Endothelial cell of umbilical vein (primary cell): Measurements from ENCODE around the gene CARMIL1. TPM values are rescaled to one million over a fixed set of nuclear protein-coding genes. Genes with fewer than 3 reads are reported as not detected.

Experiments used
- BruUV-seq: library from RNA; stranded (reverse); fragments of 400-500 nt; replicated peaks from 2 replicates; lab custom pipeline; 2021; lab: Mats Ljungman, UMichigan
- CTCF ChIA-PET: fragments of 300-600, 350-600 bp; sonication (Branson Sonifier 250); formaldehyde crosslinking; loops from one replicate; lab custom pipeline; 2021; ENCODE audit warnings: antibody characterized with exemption, inconsistent platforms; lab: Charles Lee
- POLR2A ChIA-PET: fragments of 300-600, 350-600 bp; sonication (Branson Sonifier 250); formaldehyde crosslinking; loops from one replicate; lab custom pipeline; 2021; ENCODE audit warnings: antibody characterized with exemption, inconsistent platforms; lab: Charles Lee
- DNase-seq: peaks from one replicate; pipeline ENCODE4 v3.0.0-alpha.2; 2011; ENCODE audit warnings: low read depth, low spot score
- FAIRE-seq: peaks from 2 replicates; lab custom pipeline; 2011; peaks lifted over from hg19 to GRCh38; lab: Jason Lieb, UNC
- H2AFZ ChIP-seq: 2 replicates; pipeline ENCODE4 v1.6.0; 2012; ENCODE audit warnings: low read depth, low read length, control low read depth, inconsistent platforms
- H3K27ac ChIP-seq: 2 replicates; pipeline ENCODE4 v1.5.1; 2011; ENCODE audit warnings: low read depth, mild to moderate bottlenecking, control low read depth, low read length, moderate library complexity; ENCODE audit not compliant: insufficient read depth
- H3K27me3 ChIP-seq, 2 experiments: 2 replicates each; pipeline versions ENCODE4 v1.6.0 to v1.6.1; 2011; ENCODE audit warnings: low read length in 2 of 2, mixed read lengths in 1 of 2; ENCODE audit not compliant: control insufficient read depth in 2 of 2, insufficient read depth in 2 of 2
- H3K36me3 ChIP-seq, 2 experiments: 2 replicates in 1 of 2; 3 replicates in 1 of 2; pipeline ENCODE4 v1.5.1; 2011; ENCODE audit warnings: low read length in 2 of 2, mild to moderate bottlenecking in 1 of 2, moderate library complexity in 1 of 2; ENCODE audit not compliant: control insufficient read depth in 2 of 2, insufficient read depth in 2 of 2; ENCODE audit errors: extremely low read depth in 1 of 2
- H3K4me1 ChIP-seq: 3 replicates; pipeline ENCODE4 v1.5.1; 2011; ENCODE audit warnings: mild to moderate bottlenecking, low read length; ENCODE audit not compliant: control insufficient read depth, insufficient read depth; ENCODE audit errors: extremely low read depth
- H3K4me2 ChIP-seq: 2 replicates; pipeline ENCODE4 v1.6.1; 2011; ENCODE audit warnings: low read length, control low read depth, mixed read lengths; ENCODE audit not compliant: insufficient read depth
- H3K4me3 ChIP-seq, 3 experiments: fragments of 200-600 bp in 1 of 3; sonication (generic), shearing (Covaris generic) in 1 of 3; replicated peaks in 1 of 3; 2 replicates each; pipeline ENCODE4 v1.5.1; 2011 to 2016; ENCODE audit warnings: control low read depth in 3 of 3, low read length in 3 of 3, mild to moderate bottlenecking in 2 of 3, inconsistent platforms in 1 of 3, low read depth in 1 of 3, moderate library complexity in 1 of 3; ENCODE audit not compliant: insufficient read depth in 1 of 3
- H3K79me2 ChIP-seq: 2 replicates; pipeline ENCODE4 v1.6.0; 2012; ENCODE audit warnings: low read length, inconsistent platforms; ENCODE audit not compliant: control insufficient read depth, insufficient read depth
- H3K9ac ChIP-seq: replicated peaks from 2 replicates; pipeline ENCODE3; 2011; ENCODE audit warnings: low read length, control low read depth; ENCODE audit not compliant: insufficient read depth; ENCODE audit errors: extremely low read depth
- H3K9me1 ChIP-seq: replicated peaks from 3 replicates; pipeline ENCODE4 v1.6.0; 2011; ENCODE audit warnings: mild to moderate bottlenecking, low read length; ENCODE audit not compliant: control insufficient read depth, insufficient read depth; ENCODE audit errors: extremely low read depth
- H3K9me3 ChIP-seq: replicated peaks from 2 replicates; pipeline ENCODE4 v1.5.1; 2012; ENCODE audit warnings: low read length, inconsistent platforms; ENCODE audit not compliant: control insufficient read depth, insufficient read depth
- H4K20me1 ChIP-seq: replicated peaks from 2 replicates; pipeline ENCODE3; 2011; ENCODE audit warnings: mild to moderate bottlenecking, low read length; ENCODE audit not compliant: control insufficient read depth, insufficient read depth; ENCODE audit errors: extremely low read depth
- CTCF ChIP-seq, 2 donors: IDR thresholded peaks; 1 replicate in 1 of 2; 2 replicates in 1 of 2; pipeline ENCODE4 v1.5.1; 2011; ENCODE audit warnings: low read length in 2 of 2, mild to moderate bottlenecking in 2 of 2, moderate library complexity in 2 of 2, control low read depth in 1 of 2, inconsistent platforms in 1 of 2, low read depth in 1 of 2; ENCODE audit not compliant: insufficient read depth in 1 of 2; ENCODE audit errors: extremely low read depth in 1 of 2
- EZH2 ChIP-seq: IDR thresholded peaks from 2 replicates; pipeline ENCODE4 v1.6.1; 2012; ENCODE audit warnings: borderline replicate concordance, low read depth, mild to moderate bottlenecking, moderate library complexity, low read length, inconsistent platforms; ENCODE audit not compliant: severe bottlenecking
- FOS ChIP-seq: IDR thresholded peaks from 2 replicates; pipeline ENCODE4 v1.6.1; 2011; ENCODE audit warnings: mild to moderate bottlenecking, low read length, moderate library complexity, borderline replicate concordance; ENCODE audit not compliant: insufficient read depth
- GATA2 ChIP-seq: IDR thresholded peaks from 2 replicates; pipeline ENCODE4 v1.7.0; 2011; ENCODE audit warnings: low read depth, mild to moderate bottlenecking, moderate library complexity, mixed read lengths, low read length; ENCODE audit not compliant: insufficient read length, insufficient read depth
- JUN ChIP-seq: IDR thresholded peaks from 2 replicates; pipeline ENCODE4 v1.6.1; 2011; ENCODE audit warnings: borderline replicate concordance, low read depth; ENCODE audit not compliant: insufficient read length, insufficient read depth
- MYC ChIP-seq: IDR thresholded peaks from one replicate; pipeline ENCODE4 v1.6.1; 2011; ENCODE audit warnings: mild to moderate bottlenecking, low read depth, low read length
- POLR2A ChIP-seq: IDR thresholded peaks from 2 replicates; pipeline ENCODE4 v1.6.1; 2012; ENCODE audit warnings: low read depth, mild to moderate bottlenecking, control low read depth, low read length
- POLR2AphosphoS5 ChIP-seq: IDR thresholded peaks from 2 replicates; pipeline ENCODE4 v1.6.1; 2012; ENCODE audit warnings: low read depth, mild to moderate bottlenecking, control low read depth, low read length, moderate library complexity; ENCODE audit not compliant: insufficient read depth
- dilution Hi-C: fragments of 300-500 bp; cut with MboI; formaldehyde crosslinking; loops from one replicate; pipeline ENCODE4 v1.15.0; 2019; ENCODE audit warnings: low sequenced_read_pairs; ENCODE audit not compliant: extremely low pct_ligation_motif_present
- intact Hi-C: fragments of 100-400 bp; cut with micrococcal nuclease; formaldehyde crosslinking; loops from one replicate; pipeline ENCODE4 v1.10.0; 2022
- polyA plus RNA-seq, 4 experiments: library from polyadenylated mRNA; depleted of rRNA in 3 of 4; stranded (reverse) in 3 of 4; unstranded in 1 of 4; fragments of >200 nt; gene quantifications; 2 replicates each; pipeline versions ENCODE4 v1.2.1 to v1.2.3, GENCODE V29; 2011 to 2012; ENCODE audit warnings: missing spikeins in 1 of 4
- total RNA-seq: library from RNA; stranded (reverse); gene quantifications from 2 replicates; pipeline ENCODE4 v1.2.3, GENCODE V29; 2021
- TF ChIP-seq, protein P1 (sequence below): IDR thresholded peaks from 2 replicates; pipeline ENCODE4 v1.6.1; 2011; ENCODE audit not compliant: insufficient read depth, insufficient read length

CARMIL1 gene
- total and polyA plus RNA-seq, 2 donors (not counting 3 experiments of a cell fraction or from before 2014, with no cell fraction given) = 1.3 to 8.7 TPM

GRCh38 chr6:25486550-25486949 lies 207.4 kb downstream of the CARMIL1 start:
- Histone ChIP-seq H3K36me3 (no peaks in the 10 kb centered on the region), H3K9me1 (no peaks in the 10 kb centered on the region), H3K27ac (no peak overlapping the region), H3K9ac (no peak overlapping the region), H3K4me3 (no peak overlapping the region), H3K79me2 (no peaks in the 10 kb centered on the region), H3K4me2 (no peak overlapping the region), H4K20me1 (no peaks in the 10 kb centered on the region), H3K27me3 (no peaks in the 10 kb centered on the region), H3K4me1 (no peaks in the 10 kb centered on the region), H3K9me3 (no peaks in the 10 kb centered on the region), H2AFZ (no peak overlapping the region)
- BruUV-seq = no TSS peak
- DNase-seq (no peak), FAIRE-seq (no peak)
- dilution Hi-C loops = no loop called here
- POLR2A ChIA-PET = no interaction called here
- TF ChIP-seq CTCF (IDR thresholded peaks at IDR 0.05; ENCODE audit: extremely low read depth in 1 of 2, insufficient read depth in 1 of 2, low read depth in 1 of 2, low read length in 2 of 2) (no peak), POLR2AphosphoS5 (no peak), POLR2A (no peak), FOS (no peak), JUN (no peak), GATA2 (no peak), MYC (no peak), EZH2 (no peak)
- TF ChIP-seq, protein P1, sequence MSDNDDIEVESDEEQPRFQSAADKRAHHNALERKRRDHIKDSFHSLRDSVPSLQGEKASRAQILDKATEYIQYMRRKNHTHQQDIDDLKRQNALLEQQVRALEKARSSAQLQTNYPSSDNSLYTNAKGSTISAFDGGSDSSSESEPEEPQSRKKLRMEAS = no peak
- intact Hi-C loops = loop anchor here (1.0 kb wide), 1 partner anchor 70 kb away; no protein-coding TSS in a partner anchor
- CTCF ChIA-PET = interaction anchor here (1.0 to 4.9 kb wide), 5 partner anchors 10 to 264 kb away, joined by 3 to 22 read pairs (median 5); partner anchors contain the start of gene CARMIL1
